Measurements from ENCODE around the gene GPC3. TPM values are rescaled to one million over a fixed set of nuclear protein-coding genes. Genes with fewer than 3 reads are reported as not detected.

GPC3 gene
- total and polyA plus RNA-seq, 2 donors (not counting 3 experiments of a cell fraction or from before 2014, with no cell fraction given): not detected

- dilution Hi-C loops (cut with MboI; ENCODE audit: extremely low pct_ligation_motif_present, low sequenced_read_pairs): no loop called here
- TF ChIP-seq MAX (IDR thresholded peaks at IDR 0.05; ENCODE audit: insufficient read depth, insufficient read length) (no peak), POLR2AphosphoS5 (IDR thresholded peaks at IDR 0.05; ENCODE audit: insufficient read depth, low read depth, low read length) (no peak), POLR2A (IDR thresholded peaks at IDR 0.05; ENCODE audit: low read depth, low read length) (no peak), MYC (IDR thresholded peaks at IDR 0.05; ENCODE audit: low read depth, low read length) (no peak), CTCF (IDR thresholded peaks at IDR 0.05; ENCODE audit: extremely low read depth in 1 of 2, insufficient read depth in 1 of 2, low read depth in 1 of 2, low read length in 2 of 2) (no peak), FOS (IDR thresholded peaks at IDR 0.05; ENCODE audit: borderline replicate concordance, insufficient read depth, low read length) (no peak), EZH2 (IDR thresholded peaks at IDR 0.05; ENCODE audit: borderline replicate concordance, low read depth, low read length, severe bottlenecking) (no peak), JUN (IDR thresholded peaks at IDR 0.05; ENCODE audit: borderline replicate concordance, insufficient read depth, insufficient read length, low read depth) (no peak), GATA2 (IDR thresholded peaks at IDR 0.05; ENCODE audit: insufficient read depth, insufficient read length, low read depth, low read length) (no peak)
- H3K79me2 ChIP-seq (ENCODE audit: control insufficient read depth, insufficient read depth, low read length): no peaks in the 10 kb centered on the region
- ChIA-PET CTCF (no interaction called here), POLR2A (no interaction called here)
- no TSS peak for BruUV-seq (replicated peaks)
- no peak overlapping the region for H3K4me3 ChIP-seq (replicated peaks in 1 of 3; ENCODE audit: insufficient read depth in 1 of 3, low read depth in 1 of 3, low read length in 3 of 3)
- H3K4me1 ChIP-seq (ENCODE audit: control insufficient read depth, extremely low read depth, insufficient read depth, low read length): no peaks in the 10 kb centered on the region
- H3K27ac ChIP-seq (ENCODE audit: insufficient read depth, low read depth, low read length): no peak overlapping the region
- no peaks in the 10 kb centered on the region for H3K9me3 ChIP-seq (replicated peaks; ENCODE audit: control insufficient read depth, insufficient read depth, low read length)
- no peaks in the 10 kb centered on the region for H3K27me3 ChIP-seq (ENCODE audit: control insufficient read depth in 2 of 2, insufficient read depth in 2 of 2, low read length in 2 of 2)
- FAIRE-seq: no peak
- no peak overlapping the region for H3K4me2 ChIP-seq (ENCODE audit: insufficient read depth, low read length)
- intact Hi-C loops (cut with micrococcal nuclease): no loop called here
- H2AFZ ChIP-seq (ENCODE audit: low read depth, low read length): no peak overlapping the region
- no peaks in the 10 kb centered on the region for H3K36me3 ChIP-seq (ENCODE audit: control insufficient read depth in 2 of 2, extremely low read depth in 1 of 2, insufficient read depth in 2 of 2, low read length in 2 of 2)
- H3K9ac ChIP-seq (replicated peaks; ENCODE audit: extremely low read depth, insufficient read depth, low read length): no peak overlapping the region
- no peaks in the 10 kb centered on the region for H4K20me1 ChIP-seq (replicated peaks; ENCODE audit: control insufficient read depth, extremely low read depth, insufficient read depth, low read length)
- DNase-seq (ENCODE audit: low read depth, low spot score): no peak
- H3K9me1 ChIP-seq (replicated peaks; ENCODE audit: control insufficient read depth, extremely low read depth, insufficient read depth, low read length): no peaks in the 10 kb centered on the region
These were observed 434.5 kb downstream of the GPC3 start for GRCh38 chrX:133550665-133551485.
